Measurements from ENCODE around the gene IL13RA1. TPM values are rescaled to one million over a fixed set of nuclear protein-coding genes. Genes with fewer than 3 reads are reported as not detected.
"Not testable (repeated sequence)": the region's sequence is repeated elsewhere in the genome, so short reads cannot be mapped to it uniquely, and the experiment has no call there.

Gene IL13RA1
- polyA plus RNA-seq, 1 donor from 2014 or later = 31.1 TPM

- H3K9me3 Mint-ChIP-seq = no peaks in the 10 kb centered on the region
- no peaks in the 10 kb centered on the region for H3K27me3 Mint-ChIP-seq
- H3K4me3 Mint-ChIP-seq = no peak overlapping the region
- no peak overlapping the region for H3K27ac Mint-ChIP-seq
- H3K4me1 Mint-ChIP-seq = peaks cover 0 to 3% (median 0%) of the 10 kb centered on the region in 3 donors
- no peaks in the 10 kb centered on the region for H3K36me3 Mint-ChIP-seq
Measured at GRCh38 chrX:118779581-118779980, 52.2 kb downstream of the IL13RA1 start.

- no peaks in the 10 kb centered on the region for H3K36me3 Mint-ChIP-seq
- no peak overlapping the region for H3K4me3 Mint-ChIP-seq
- H3K9me3 Mint-ChIP-seq = no peaks in the 10 kb centered on the region
- no peaks in the 10 kb centered on the region for H3K27me3 Mint-ChIP-seq
- peaks cover 0 to 3% (median 0%) of the 10 kb centered on the region in 3 donors for H3K4me1 Mint-ChIP-seq
- no peak overlapping the region for H3K27ac Mint-ChIP-seq
Measured at GRCh38 chrX:118780509-118780908, 53.1 kb downstream of the IL13RA1 start.

- H3K27me3 Mint-ChIP-seq = no peaks in the 10 kb centered on the region
- no peak overlapping the region for H3K4me3 Mint-ChIP-seq
- H3K36me3 Mint-ChIP-seq = no peaks in the 10 kb centered on the region
- H3K27ac Mint-ChIP-seq = no peak overlapping the region
- no peaks in the 10 kb centered on the region for H3K9me3 Mint-ChIP-seq
- peaks cover 0 to 3% (median 0%) of the 10 kb centered on the region in 3 donors for H3K4me1 Mint-ChIP-seq
Measured at GRCh38 chrX:118780911-118781310, 53.5 kb downstream of the IL13RA1 start.

- Mint-ChIP-seq H3K9me3 (no peaks in the 10 kb centered on the region), H3K27me3 (peaks cover under 1% of the 10 kb centered on the region), H3K4me3 (no peak overlapping the region), H3K36me3 (no peaks in the 10 kb centered on the region), H3K27ac (no peak overlapping the region), H3K4me1 (no peaks in the 10 kb centered on the region)
Measured at GRCh38 chrX:118795528-118796280, 68.3 kb downstream of the IL13RA1 start.

GRCh38 chrX:118802857-118803256 is 75.5 kb downstream of the IL13RA1 start:
- H3K4me3 Mint-ChIP-seq = no peak overlapping the region
- no peak overlapping the region for H3K27ac Mint-ChIP-seq
- H3K36me3 Mint-ChIP-seq = no peaks in the 10 kb centered on the region
- H3K4me1 Mint-ChIP-seq = peaks cover 0 to 3% (median 0%) of the 10 kb centered on the region in 3 donors
- H3K9me3 Mint-ChIP-seq = no peaks in the 10 kb centered on the region
- peaks cover 3% of the 10 kb centered on the region for H3K27me3 Mint-ChIP-seq

- H3K4me1 Mint-ChIP-seq = peaks cover 0 to 3% (median 0%) of the 10 kb centered on the region in 3 donors
- peaks cover 11% of the 10 kb centered on the region for H3K27me3 Mint-ChIP-seq
- no peaks in the 10 kb centered on the region for H3K36me3 Mint-ChIP-seq
- H3K4me3 Mint-ChIP-seq = no peak overlapping the region
- no peak overlapping the region for H3K27ac Mint-ChIP-seq
- H3K9me3 Mint-ChIP-seq = no peaks in the 10 kb centered on the region
Measured at GRCh38 chrX:118807151-118808017, 80.0 kb downstream of the IL13RA1 start.

GRCh38 chrX:118817257-118817656 is 89.9 kb downstream of the IL13RA1 start:
- not testable (repeated sequence) for H3K4me3 Mint-ChIP-seq, H3K27ac Mint-ChIP-seq, H3K27me3 Mint-ChIP-seq, H3K9me3 Mint-ChIP-seq, H3K36me3 Mint-ChIP-seq, H3K4me1 Mint-ChIP-seq

GRCh38 chrX:118823263-118824172 is 96.1 kb downstream of the IL13RA1 start, which contains the start of gene ZCCHC12:
ZCCHC12 (plus strand) TSS chrX:118823824; CDS start chrX:118825245, 1,421 bp downstream.
- H3K27me3 Mint-ChIP-seq = peaks cover 49% of the 10 kb centered on the region
- peak within 1 kb of the TSS in 2 of 3 donors; percentile 57 to 71 for H3K27ac Mint-ChIP-seq

GRCh38 chrX:118824173-118824730 is 96.8 kb downstream of the IL13RA1 start:
- Mint-ChIP-seq H3K36me3 (no peaks in the 10 kb centered on the region), H3K27me3 (peaks cover 52% of the 10 kb centered on the region), H3K27ac (peak overlapping the region in 1 of 3 donors; percentile 47), H3K4me1 (peaks cover 6 to 10% (median 7%) of the 10 kb centered on the region in 3 donors), H3K4me3 (peak overlapping the region; percentile 58 to 89 (median 78)), H3K9me3 (peaks cover 2 to 5% (median 4%) of the 10 kb centered on the region in 3 donors)

More at GRCh38 chrX:118823263-118824172, 96.1 kb downstream of the IL13RA1 start, which contains the start of gene ZCCHC12:
- peak within 1 kb of the TSS; percentile 58 to 89 (median 78) for H3K4me3 Mint-ChIP-seq
- H3K9me3 Mint-ChIP-seq = peaks cover 2 to 5% (median 4%) of the 10 kb centered on the region in 3 donors
- H3K4me1 Mint-ChIP-seq = peaks cover 6 to 10% (median 7%) of the 10 kb centered on the region in 3 donors
- H3K36me3 Mint-ChIP-seq = no peaks in the 10 kb centered on the region

- peaks cover 2 to 5% (median 4%) of the 10 kb centered on the region in 3 donors for H3K9me3 Mint-ChIP-seq
- H3K4me1 Mint-ChIP-seq = peaks cover 6 to 10% (median 7%) of the 10 kb centered on the region in 3 donors
- peaks cover 56% of the 10 kb centered on the region for H3K27me3 Mint-ChIP-seq
- no peaks in the 10 kb centered on the region for H3K36me3 Mint-ChIP-seq
- peak overlapping the region in 2 of 4 donors; percentile 20 to 89 for H3K4me3 Mint-ChIP-seq
- peak overlapping the region in 1 of 3 donors; percentile 63 for H3K27ac Mint-ChIP-seq
Measured at GRCh38 chrX:118825227-118825626, 97.8 kb downstream of the IL13RA1 start.

GRCh38 chrX:118839334-118839958 is 112.0 kb downstream of the IL13RA1 start:
- H3K27me3 Mint-ChIP-seq = peaks cover 6% of the 10 kb centered on the region
- no peak overlapping the region for H3K27ac Mint-ChIP-seq
- H3K4me1 Mint-ChIP-seq = peaks cover 0 to 5% (median 3%) of the 10 kb centered on the region in 3 donors
- H3K9me3 Mint-ChIP-seq = no peaks in the 10 kb centered on the region
- H3K4me3 Mint-ChIP-seq = peak overlapping the region in 3 of 4 donors; percentile 5 to 57 (median 33)
- H3K36me3 Mint-ChIP-seq = no peaks in the 10 kb centered on the region
